KOPT-K1 (cell line): ENCODE data around the gene SMC3.

Experiments used
- H3K27ac ChIP-seq: fragments of 200-600 bp; sonication (generic); 2 replicates; pipeline ENCODE4 v1.5.1; 2016; ENCODE audit warnings: antibody characterized with exemption, mild to moderate bottlenecking, low read depth, low read length; ENCODE audit not compliant: poor library complexity, severe bottlenecking
- H3K36me3 ChIP-seq: fragments of 200-600 bp; sonication (generic); 2 replicates; pipeline ENCODE4 v1.5.1; 2017; ENCODE audit warnings: antibody characterized with exemption, mild to moderate bottlenecking, low read length, moderate library complexity; ENCODE audit not compliant: insufficient read depth
- H3K9me3 ChIP-seq: fragments of 200-600 bp; sonication (generic); 2 replicates; pipeline ENCODE4 v1.5.1; 2017; ENCODE audit warnings: antibody characterized with exemption, low read length, mild to moderate bottlenecking; ENCODE audit not compliant: insufficient read depth, poor library complexity, severe bottlenecking

Gene SMC3

GRCh38 chr10:110533149-110533548 is 34.3 kb upstream of the SMC3 start:
- no peak overlapping the region for H3K27ac ChIP-seq

GRCh38 chr10:110534571-110534970 is 32.9 kb upstream of the SMC3 start:
- Histone ChIP-seq H3K9me3 (no peaks in the 10 kb centered on the region), H3K27ac (no peak overlapping the region), H3K36me3 (no peaks in the 10 kb centered on the region)

More at GRCh38 chr10:110533149-110533548, 34.3 kb upstream of the SMC3 start:
- Histone ChIP-seq H3K9me3 (no peaks in the 10 kb centered on the region), H3K36me3 (no peaks in the 10 kb centered on the region)

GRCh38 chr10:110535958-110536891 is 31.3 kb upstream of the SMC3 start:
- no peaks in the 10 kb centered on the region for H3K9me3 ChIP-seq
- no peak overlapping the region for H3K27ac ChIP-seq

GRCh38 chr10:110539091-110539490 is 28.4 kb upstream of the SMC3 start:
- Histone ChIP-seq H3K36me3 (no peaks in the 10 kb centered on the region), H3K9me3 (no peaks in the 10 kb centered on the region), H3K27ac (no peak overlapping the region)

More at GRCh38 chr10:110535958-110536891, 31.3 kb upstream of the SMC3 start:
- H3K36me3 ChIP-seq = no peaks in the 10 kb centered on the region

GRCh38 chr10:110540031-110540430 is 27.5 kb upstream of the SMC3 start:
- no peak overlapping the region for H3K27ac ChIP-seq
- H3K9me3 ChIP-seq = no peaks in the 10 kb centered on the region
- no peaks in the 10 kb centered on the region for H3K36me3 ChIP-seq

- H3K27ac ChIP-seq = no peak overlapping the region
- H3K36me3 ChIP-seq = no peaks in the 10 kb centered on the region
- H3K9me3 ChIP-seq = no peaks in the 10 kb centered on the region
Measured at GRCh38 chr10:110544958-110545537, 22.4 kb upstream of the SMC3 start.

- Histone ChIP-seq H3K27ac (no peak overlapping the region), H3K36me3 (no peaks in the 10 kb centered on the region), H3K9me3 (no peaks in the 10 kb centered on the region)
Measured at GRCh38 chr10:110546077-110546476, 21.4 kb upstream of the SMC3 start.

GRCh38 chr10:110546499-110547110 is 20.9 kb upstream of the SMC3 start:
- Histone ChIP-seq H3K9me3 (no peaks in the 10 kb centered on the region), H3K27ac (no peak overlapping the region), H3K36me3 (no peaks in the 10 kb centered on the region)

- Histone ChIP-seq H3K9me3 (peaks cover 1% of the 10 kb centered on the region), H3K36me3 (no peaks in the 10 kb centered on the region), H3K27ac (no peak overlapping the region)
Measured at GRCh38 chr10:110547139-110547761, 20.2 kb upstream of the SMC3 start.

- Histone ChIP-seq H3K36me3 (no peaks in the 10 kb centered on the region), H3K27ac (no peak overlapping the region), H3K9me3 (peaks cover 3% of the 10 kb centered on the region)
Measured at GRCh38 chr10:110548002-110548401, 19.5 kb upstream of the SMC3 start.

GRCh38 chr10:110549211-110549610 is 18.3 kb upstream of the SMC3 start:
- H3K36me3 ChIP-seq = no peaks in the 10 kb centered on the region
- H3K9me3 ChIP-seq = peaks cover 3% of the 10 kb centered on the region
- H3K27ac ChIP-seq = no peak overlapping the region

- Histone ChIP-seq H3K9me3 (peaks cover 3% of the 10 kb centered on the region), H3K36me3 (no peaks in the 10 kb centered on the region), H3K27ac (no peak overlapping the region)
Measured at GRCh38 chr10:110553905-110554304, 13.6 kb upstream of the SMC3 start.

- peaks cover 3% of the 10 kb centered on the region for H3K9me3 ChIP-seq
- no peak overlapping the region for H3K27ac ChIP-seq
- no peaks in the 10 kb centered on the region for H3K36me3 ChIP-seq
Measured at GRCh38 chr10:110556296-110556695, 11.2 kb upstream of the SMC3 start.

- Histone ChIP-seq H3K9me3 (peaks cover 3% of the 10 kb centered on the region), H3K27ac (no peak overlapping the region), H3K36me3 (no peaks in the 10 kb centered on the region)
Measured at GRCh38 chr10:110556969-110557601, 10.4 kb upstream of the SMC3 start.

- Histone ChIP-seq H3K27ac (no peak overlapping the region), H3K36me3 (no peaks in the 10 kb centered on the region), H3K9me3 (no peaks in the 10 kb centered on the region)
Measured at GRCh38 chr10:110558041-110558440, 9.5 kb upstream of the SMC3 start.
